SK-N-SH (cell line): ENCODE data around the gene KRT27. TPM values are rescaled to one million over a fixed set of nuclear protein-coding genes. Genes with fewer than 3 reads are reported as not detected.

Experiments
- CTCF ChIA-PET: fragments of 300-600, 350-600 bp; formaldehyde crosslinking; extraction: SDS; loops from one replicate; lab custom pipeline; 2021; lab: Yijun Ruan, JAX
- POLR2A ChIA-PET: fragments of 350-600 bp; sonication (Branson Sonifier 250); formaldehyde crosslinking; extraction: SDS; loops from one replicate; lab custom pipeline; 2020; ENCODE audit warnings: antibody characterized with exemption, inconsistent platforms; lab: Yijun Ruan, JAX
- DNase-seq: peaks from one replicate; pipeline ENCODE4 v3.0.0; 2012
- H2AFZ ChIP-seq: fragments of 200-600 bp; sonication (generic); 2 replicates; pipeline ENCODE4 v1.8.1; 2016; ENCODE audit warnings: antibody characterized with exemption, mild to moderate bottlenecking, low read depth
- H3F3A ChIP-seq: fragments of 200-600 bp; sonication (generic); replicated peaks from 2 replicates; pipeline ENCODE3; 2016; ENCODE audit warnings: antibody characterized with exemption, mild to moderate bottlenecking; ENCODE audit not compliant: insufficient read depth
- H3K27ac ChIP-seq, 2 experiments: fragments of 200-500 bp in 1 of 2; fragments of 200-600 bp in 1 of 2; sonication (Bioruptor generic) in 1 of 2; sonication (generic), shearing (Covaris generic) in 1 of 2; 2 replicates each; pipeline versions ENCODE4 v1.5.1 to v1.6.1; 2014 to 2016; ENCODE audit warnings: low read depth in 2 of 2, inconsistent platforms in 1 of 2, low read length in 1 of 2, mild to moderate bottlenecking in 1 of 2, mixed read lengths in 1 of 2
- H3K27me3 ChIP-seq: fragments of 200-600 bp; sonication (generic), shearing (Covaris generic); 2 replicates; pipeline ENCODE4 v1.6.1; 2016; ENCODE audit warnings: mixed run types; ENCODE audit not compliant: insufficient read depth
- H3K36me3 ChIP-seq, 2 experiments: fragments of 200-500 bp in 1 of 2; fragments of 200-600 bp in 1 of 2; sonication (Bioruptor generic) in 1 of 2; sonication (generic) in 1 of 2; replicated peaks in 1 of 2; 2 replicates each; pipeline versions ENCODE3 to v1.5.1; 2014 to 2016; ENCODE audit warnings: low read length in 1 of 2, mild to moderate bottlenecking in 1 of 2; ENCODE audit not compliant: insufficient read depth in 2 of 2, control insufficient read depth in 1 of 2
- H3K4me1 ChIP-seq, 2 experiments: fragments of 200-500 bp in 1 of 2; fragments of 200-600 bp in 1 of 2; sonication (Bioruptor generic) in 1 of 2; sonication (generic), shearing (Covaris generic) in 1 of 2; 2 replicates each; pipeline versions ENCODE4 v1.5.1 to v1.6.1; 2014 to 2016; ENCODE audit warnings: low read depth in 1 of 2, low read length in 1 of 2, mixed run types in 1 of 2; ENCODE audit not compliant: insufficient read depth in 2 of 2, control insufficient read depth in 1 of 2
- H3K4me2 ChIP-seq: fragments of 200-600 bp; sonication (generic), shearing (Covaris generic); 2 replicates; pipeline ENCODE4 v1.6.1; 2017; ENCODE audit warnings: mixed run types
- H3K4me3 ChIP-seq, 2 experiments: fragments of 200-500 bp in 1 of 2; fragments of 200-600 bp in 1 of 2; sonication (Bioruptor generic) in 1 of 2; sonication (generic), shearing (Covaris generic) in 1 of 2; 2 replicates each; pipeline versions ENCODE4 v1.5.1 to v1.8.1; 2014 to 2016; ENCODE audit warnings: low read depth in 2 of 2, inconsistent platforms in 1 of 2, low read length in 1 of 2, mild to moderate bottlenecking in 1 of 2, mixed read lengths in 1 of 2, moderate library complexity in 1 of 2
- H3K79me2 ChIP-seq: fragments of 200-600 bp; sonication (generic); 2 replicates; pipeline ENCODE4 v1.8.1; 2017; ENCODE audit warnings: mild to moderate bottlenecking; ENCODE audit not compliant: insufficient read depth
- H3K9ac ChIP-seq: fragments of 200-600 bp; sonication (generic); 2 replicates; pipeline ENCODE4 v1.6.1; 2017; ENCODE audit warnings: mixed run types
- H3K9me2 ChIP-seq: fragments of 200-600 bp; sonication (generic); 2 replicates; pipeline ENCODE4 v1.6.1; 2017; ENCODE audit warnings: mixed run types
- H3K9me3 ChIP-seq: fragments of 200-600 bp; sonication (generic); 2 replicates; pipeline ENCODE4 v1.6.1; 2017; ENCODE audit warnings: mixed run types, mild to moderate bottlenecking, moderate library complexity
- H4K20me1 ChIP-seq: fragments of 200-600 bp; sonication (generic); 2 replicates; pipeline ENCODE4 v1.6.1; 2017; ENCODE audit warnings: mild to moderate bottlenecking, mixed run types; ENCODE audit not compliant: insufficient read depth
- CTCF ChIP-seq: fragments of 200-600 bp; sonication (generic); IDR thresholded peaks from 2 replicates; pipeline ENCODE4 v1.6.1; 2017; ENCODE audit warnings: antibody characterized with exemption, mild to moderate bottlenecking, moderate library complexity
- ELF1 ChIP-seq: IDR thresholded peaks from 2 replicates; pipeline ENCODE4 v1.4.0; 2012
- EP300 ChIP-seq, 2 experiments: IDR thresholded peaks; 2 replicates each; pipeline versions ENCODE4 v1.4.0 to v1.6.1; 2012; ENCODE audit warnings: borderline replicate concordance in 1 of 2, low read depth in 1 of 2, low read length in 1 of 2
- EZH2phosphoT487 ChIP-seq: fragments of 200-600 bp; sonication (generic); IDR thresholded peaks from 2 replicates; pipeline ENCODE4 v1.6.1; 2017; ENCODE audit warnings: low read depth, mixed run types, mild to moderate bottlenecking, antibody characterized with exemption, moderate library complexity, borderline replicate concordance
- FOXJ3 ChIP-seq: sonication (generic); formaldehyde crosslinking; IDR thresholded peaks from 2 replicates; pipeline ENCODE4 v1.5.1; 2020; ENCODE audit warnings: mild to moderate bottlenecking, missing genetic modification reagents
- PBX3 ChIP-seq: IDR thresholded peaks from 2 replicates; pipeline ENCODE4; 2012
- POLR2AphosphoS5 ChIP-seq: IDR thresholded peaks from 2 replicates; pipeline ENCODE4 v1.6.1; 2012; ENCODE audit warnings: low read depth, low read length
- RAD21 ChIP-seq: IDR thresholded peaks from 2 replicates; pipeline ENCODE4 v1.6.1; 2012; ENCODE audit warnings: mild to moderate bottlenecking, low read length
- SMC3 ChIP-seq: IDR thresholded peaks from 2 replicates; pipeline ENCODE4 v1.6.1; 2012; ENCODE audit warnings: low read depth, low read length, improper control_type of control experiment
- TEAD4 ChIP-seq: IDR thresholded peaks from 2 replicates; pipeline ENCODE4 v1.4.0; 2012; ENCODE audit warnings: mild to moderate bottlenecking, borderline replicate concordance; ENCODE audit not compliant: insufficient read depth
- USF1 ChIP-seq: IDR thresholded peaks from 2 replicates; pipeline ENCODE4 v1.4.0; 2012; ENCODE audit warnings: low read depth, borderline replicate concordance
- YY1 ChIP-seq: IDR thresholded peaks from 2 replicates; pipeline ENCODE4 v1.4.0; 2012; ENCODE audit warnings: low read depth, mild to moderate bottlenecking
- WGBS: methylation state at CpG from one replicate; pipeline ENCODE4 v1.1.6; 2017; ENCODE audit warnings: low lambda C conversion rate; 5-methylcytosine and 5-hydroxymethylcytosine counted together
- polyA plus RNA-seq, 3 experiments: library from polyadenylated mRNA; depleted of rRNA; stranded (reverse); fragments of >200 nt; gene quantifications; 2 replicates each; pipeline ENCODE4 v1.2.3, GENCODE V29; 2012

The KRT27 gene
- polyA plus RNA-seq, 1 of the 3 experiments (the other 2 are of a cell fraction): not detected

- no peak for TF ChIP-seq USF1
Observed at GRCh38 chr17:40793832-40794231, 11.5 kb upstream of the KRT27 start (continued).

- Histone ChIP-seq H4K20me1 (no peaks in the 10 kb centered on the region), H3K4me2 (no peak overlapping the region), H3K4me1 (no peaks in the 10 kb centered on the region), H3K9ac (no peak overlapping the region), H3K27me3 (peaks cover 65% of the 10 kb centered on the region), H3F3A (no peaks in the 10 kb centered on the region), H3K9me3 (no peaks in the 10 kb centered on the region), H3K27ac (no peak overlapping the region), H3K36me3 (no peaks in the 10 kb centered on the region), H2AFZ (no peak overlapping the region), H3K4me3 (no peak overlapping the region; a peak in 1 of 4 replicates), H3K9me2 (no peaks in the 10 kb centered on the region), H3K79me2 (no peaks in the 10 kb centered on the region)
- peak; percentile 15 for DNase-seq
- ChIA-PET POLR2A (no interaction called here), CTCF (interaction anchor here (0.7 to 3.1 kb wide), 8 partner anchors 11 to 871 kb away, joined by 3 to 26 read pairs (median 3); no protein-coding TSS in a partner anchor)
- 21% methylated on average over 6 of the region's 6 CpGs for WGBS
- TF ChIP-seq FOXJ3 (CRISPR knock-in tag): no peak
- TF ChIP-seq CTCF: peak; percentile 56
- peak; percentile 36 for TF ChIP-seq SMC3
- TF ChIP-seq RAD21: peak; percentile 41
- no peak for TF ChIP-seq EZH2phosphoT487
Observed at GRCh38 chr17:40791787-40792436, 9.6 kb upstream of the KRT27 start.

- TF ChIP-seq SMC3 (no peak), TEAD4 (no peak), POLR2AphosphoS5 (no peak), ELF1 (no peak), EP300 (IDR thresholded peaks at IDR 0.05; ENCODE audit: borderline replicate concordance in 1 of 2, low read depth in 1 of 2, low read length in 1 of 2) (no peak), YY1 (no peak), PBX3 (no peak), USF1 (no peak)
- Histone ChIP-seq H3K27ac (no peak overlapping the region), H3K27me3 (peaks cover 64% of the 10 kb centered on the region), H3F3A (no peaks in the 10 kb centered on the region), H3K4me1 (no peaks in the 10 kb centered on the region), H3K9me3 (no peaks in the 10 kb centered on the region), H3K9ac (no peak overlapping the region), H3K36me3 (no peaks in the 10 kb centered on the region), H4K20me1 (no peaks in the 10 kb centered on the region), H3K79me2 (no peaks in the 10 kb centered on the region), H3K4me2 (no peak overlapping the region), H3K4me3 (no peak overlapping the region), H2AFZ (no peak overlapping the region), H3K9me2 (no peaks in the 10 kb centered on the region)
- DNase-seq: no peak
- ChIA-PET POLR2A (no interaction called here), CTCF (interaction anchor here (0.7 to 3.1 kb wide), 7 partner anchors 10 to 872 kb away, joined by 3 to 26 read pairs (median 3); no protein-coding TSS in a partner anchor)
- 76% methylated on average over 1 of the region's 1 CpG for WGBS
Observed at GRCh38 chr17:40791111-40791510, 8.8 kb upstream of the KRT27 start.
